Stimulated activated CD4-positive, alpha-beta T cell treated with anti-CD3 and anti-CD28 coated beads, Interleukin-15, amount 100 ng/mL, for 24 hours (primary cell): ENCODE data around the gene GLRX5.

ENCODE experiments used
- DNase-seq: peaks from one replicate; pipeline ENCODE4 v3.0.0-alpha.2; 2020

Gene GLRX5

GRCh38 chr14:95518045-95518751 is 16.7 kb upstream of the GLRX5 start:
- DNase-seq = peak; percentile 12

- peak; percentile 82 for DNase-seq
Observed at GRCh38 chr14:95519699-95520098, 15.2 kb upstream of the GLRX5 start.

GRCh38 chr14:95520346-95520745 is 14.5 kb upstream of the GLRX5 start:
- peak; percentile 22 for DNase-seq

- DNase-seq = no peak
Observed at GRCh38 chr14:95521001-95521400, 13.8 kb upstream of the GLRX5 start.

GRCh38 chr14:95522116-95522515 is 12.7 kb upstream of the GLRX5 start:
- DNase-seq = no peak

GRCh38 chr14:95522556-95522955 is 12.3 kb upstream of the GLRX5 start:
- DNase-seq = no peak

- DNase-seq = peak; percentile 75
Observed at GRCh38 chr14:95523051-95523814, 11.6 kb upstream of the GLRX5 start.

- peak; percentile 35 for DNase-seq
Observed at GRCh38 chr14:95523815-95524448, 10.9 kb upstream of the GLRX5 start.

- DNase-seq = no peak
Observed at GRCh38 chr14:95524706-95525512, 9.9 kb upstream of the GLRX5 start.

GRCh38 chr14:95525999-95526398 is 8.9 kb upstream of the GLRX5 start:
- DNase-seq = no peak

- DNase-seq = no peak
Observed at GRCh38 chr14:95526483-95527386, 8.1 kb upstream of the GLRX5 start.

- DNase-seq = peak; percentile 67
Observed at GRCh38 chr14:95527387-95528002, 7.4 kb upstream of the GLRX5 start.

GRCh38 chr14:95529216-95529615 is 5.6 kb upstream of the GLRX5 start:
- DNase-seq = no peak

GRCh38 chr14:95530473-95531276 is 4.2 kb upstream of the GLRX5 start:
- DNase-seq = peak; percentile 17

- DNase-seq = no peak
Observed at GRCh38 chr14:95531473-95531872, 3.4 kb upstream of the GLRX5 start.

GRCh38 chr14:95531969-95532368 is 2.9 kb upstream of the GLRX5 start:
- DNase-seq = no peak

GRCh38 chr14:95533391-95533821 is 1.4 kb upstream of the GLRX5 start:
- DNase-seq = peak; percentile 41

- no peak for DNase-seq
Observed at GRCh38 chr14:95533822-95534221, 1.0 kb upstream of the GLRX5 start.

- DNase-seq = peak; percentile 45
Observed at GRCh38 chr14:95535226-95536021, 574 bp downstream of the GLRX5 start.
